K562 (cell line): Measurements from ENCODE around the gene LY6G5B. TPM values are rescaled to one million over a fixed set of nuclear protein-coding genes. Genes with fewer than 3 reads are reported as not detected.

Experiments
- ATAC-seq: fragments of 200-7000 bp; cut with Tn5 transposase; 3 replicates; pipeline ENCODE4 v1.9.1; 2020; ENCODE audit warnings: moderate library complexity
- BruUV-seq: library from RNA; stranded (reverse); fragments of 400-500 nt; replicated peaks from 2 replicates; lab custom pipeline; 2021; lab: Mats Ljungman, UMichigan
- CTCF ChIA-PET: fragments of 300-600 bp; formaldehyde crosslinking; extraction: SDS; loops from one replicate; lab custom pipeline; 2021; ENCODE audit warnings: low intra/inter-chr PET ratio; lab: Yijun Ruan, JAX
- POLR2A ChIA-PET: fragments of 300-600, 350-650 bp; sonication (Branson Sonifier 250); formaldehyde crosslinking; extraction: SDS; loops from one replicate; lab custom pipeline; 2021; ENCODE audit warnings: antibody characterized with exemption, inconsistent platforms; lab: Yijun Ruan, JAX
- DNase-seq, 4 experiments: peaks; one replicate each; pipeline versions ENCODE4 v3.0.0 to v3.0.0-alpha.2; 2011 to 2018; ENCODE audit warnings: low spot score in 3 of 4, mixed read lengths in 3 of 4; ENCODE audit errors: extremely low read depth in 1 of 4
- FAIRE-seq: peaks from 2 replicates; lab custom pipeline; 2011; peaks lifted over from hg19 to GRCh38; lab: Jason Lieb, UNC
- H2AFZ ChIP-seq: 2 replicates; pipeline ENCODE4 v1.6.0; 2011; ENCODE audit warnings: low read depth, low read length, control low read depth, inconsistent platforms
- H3K27ac ChIP-seq: fragments of 200-600 bp; 3 replicates; pipeline ENCODE4 v1.8.0; 2011; ENCODE audit warnings: low read depth, mild to moderate bottlenecking, control low read depth, inconsistent platforms, low read length, moderate library complexity, mixed read lengths; ENCODE audit errors: extremely low read depth
- H3K27me3 ChIP-seq, 2 experiments: fragments of 300-600 bp in 1 of 2; 2 replicates in 1 of 2; 3 replicates in 1 of 2; pipeline versions ENCODE4 v1.6.0 to v1.8.0; 2011; ENCODE audit warnings: inconsistent platforms in 2 of 2, low read length in 2 of 2, mild to moderate bottlenecking in 1 of 2, mixed read lengths in 1 of 2, moderate library complexity in 1 of 2; ENCODE audit not compliant: control insufficient read depth in 2 of 2, insufficient read depth in 2 of 2
- H3K36me3 ChIP-seq: fragments of 300-600 bp; 3 replicates; pipeline ENCODE4 v1.8.0; 2011; ENCODE audit warnings: mild to moderate bottlenecking, low read length, inconsistent platforms; ENCODE audit not compliant: control insufficient read depth, insufficient read depth
- H3K4me1 ChIP-seq, 2 experiments: fragments of 200-600 bp in 1 of 2; replicated peaks in 1 of 2; 2 replicates in 1 of 2; 3 replicates in 1 of 2; pipeline versions ENCODE4 v1.5.1 to v1.8.0; 2011; ENCODE audit warnings: inconsistent platforms in 2 of 2, low read length in 2 of 2, mild to moderate bottlenecking in 1 of 2, mixed read lengths in 1 of 2, moderate library complexity in 1 of 2; ENCODE audit not compliant: control insufficient read depth in 2 of 2, insufficient read depth in 2 of 2
- H3K4me2 ChIP-seq: 2 replicates; pipeline ENCODE4 v1.6.1; 2011; ENCODE audit warnings: low read length, control low read depth, inconsistent platforms, mixed read lengths; ENCODE audit not compliant: insufficient read depth
- H3K4me3 ChIP-seq: fragments of 200-600 bp; sonication (generic), shearing (Covaris generic); 2 replicates; pipeline ENCODE4 v1.5.1; 2016; ENCODE audit warnings: control low read depth, inconsistent platforms
- H3K79me2 ChIP-seq: fragments of 200-600 bp; 3 replicates; pipeline ENCODE4 v1.8.0; 2011; ENCODE audit warnings: low read length, inconsistent platforms; ENCODE audit not compliant: control insufficient read depth, insufficient read depth
- H3K9ac ChIP-seq, 2 experiments: 2 replicates each; pipeline versions ENCODE4 v1.6.0 to v1.6.1; 2011; ENCODE audit warnings: low read depth in 2 of 2, low read length in 2 of 2, control low read depth in 1 of 2, inconsistent platforms in 1 of 2, mild to moderate bottlenecking in 1 of 2, mixed read lengths in 1 of 2; ENCODE audit not compliant: insufficient read depth in 1 of 2
- H3K9me1 ChIP-seq: one replicate; pipeline ENCODE4 v1.6.0; 2011; ENCODE audit warnings: inconsistent platforms, mild to moderate bottlenecking, low read length, moderate library complexity; ENCODE audit not compliant: control insufficient read depth, insufficient read depth
- H3K9me3 ChIP-seq: replicated peaks from 2 replicates; pipeline ENCODE4 v1.5.1; 2011; ENCODE audit warnings: low read depth, low read length, inconsistent platforms; ENCODE audit not compliant: control insufficient read depth, insufficient read depth
- H4K20me1 ChIP-seq: replicated peaks from 2 replicates; pipeline ENCODE4 v1.6.1; 2011; ENCODE audit warnings: low read length, inconsistent platforms, mixed read lengths; ENCODE audit not compliant: control insufficient read depth, insufficient read depth
- CHD2 ChIP-seq: IDR thresholded peaks from 2 replicates; pipeline ENCODE4 v1.6.1; 2011; ENCODE audit warnings: low read depth, low read length
- HMG20B ChIP-seq: fragments of 250-450 bp; sonication (Bioruptor Pico); IDR thresholded peaks from 2 replicates; pipeline ENCODE4 v1.5.0; 2021; ENCODE audit warnings: mild to moderate bottlenecking
- KAT2B ChIP-seq: IDR thresholded peaks from one replicate; pipeline ENCODE4 v1.6.1; 2012; ENCODE audit warnings: low read depth, mild to moderate bottlenecking, control low read depth, inconsistent platforms, low read length, moderate library complexity
- POLR2AphosphoS5 ChIP-seq: IDR thresholded peaks from 2 replicates; pipeline ENCODE4 v1.6.1; 2011; ENCODE audit warnings: mild to moderate bottlenecking, low read depth, low read length, moderate library complexity; ENCODE audit not compliant: control insufficient read depth, insufficient read depth
- RFX5 ChIP-seq: IDR thresholded peaks from 2 replicates; pipeline ENCODE4 v1.6.1; 2011; ENCODE audit warnings: low read depth, mild to moderate bottlenecking, improper control_type of control experiment, low read length
- RFX7 ChIP-seq: fragments of 250-450 bp; sonication (Bioruptor Pico); IDR thresholded peaks from 2 replicates; pipeline ENCODE4 v1.5.1; 2021; ENCODE audit warnings: mild to moderate bottlenecking
- SMARCC2 ChIP-seq: fragments of 450-650 bp; IDR thresholded peaks from 2 replicates; pipeline ENCODE4 v1.6.1; 2017; ENCODE audit warnings: antibody characterized with exemption, moderate library complexity, mild to moderate bottlenecking, low read depth
- SRF ChIP-seq, 2 experiments: fragments of 250-450, 450-650 bp in 1 of 2; sonication (Bioruptor Pico) in 1 of 2; sonication (generic) in 1 of 2; formaldehyde crosslinking; IDR thresholded peaks; 2 replicates each; pipeline versions ENCODE4 v1.5.0 to v1.5.1; 2020 to 2022; ENCODE audit warnings: mild to moderate bottlenecking in 1 of 2, missing genetic modification reagents in 1 of 2
- TCF7 ChIP-seq: sonication (generic); IDR thresholded peaks from 2 replicates; pipeline ENCODE4 v1.6.1; 2016; ENCODE audit warnings: antibody characterized with exemption, borderline replicate concordance
- ZKSCAN1 ChIP-seq: fragments of 150-350 bp; IDR thresholded peaks from 2 replicates; pipeline ENCODE4 v1.6.1; 2016; ENCODE audit warnings: low read depth, low read length
- ZNF316 ChIP-seq: fragments of 450-650 bp; IDR thresholded peaks from 2 replicates; pipeline ENCODE4 v1.6.1; 2016
- WGBS: fragments of 100-300 bp; shearing (Covaris generic); methylation state at CpG from one replicate; pipeline ENCODE4 v1.1.6; 2016; ENCODE audit warnings: low coverage, mixed read lengths; ENCODE audit not compliant: insufficient coverage; ENCODE audit errors: missing lambda C conversion rate; 5-methylcytosine and 5-hydroxymethylcytosine counted together
- in situ Hi-C: fragments of 300-500 bp; cut with MboI; formaldehyde crosslinking; loops from 4 replicates; pipeline ENCODE4 v1.15.0; 2018; ENCODE audit warnings: inconsistent platforms, mixed read lengths
- intact Hi-C: fragments of 100-400 bp; cut with micrococcal nuclease; formaldehyde crosslinking; loops from 2 replicates; pipeline ENCODE4 v1.14.2; 2022
- polyA plus RNA-seq, 8 experiments: library from polyadenylated mRNA; depleted of rRNA in 4 of 8; stranded (reverse) in 5 of 8; unstranded in 3 of 8; fragments of >200 nt; fragmentation: Nextera tagmentation in 2 of 8; fragmentation: Illumina TruSeq in 1 of 8; extraction: Ambion mirVana in 2 of 8; extraction: Trizol in 1 of 8; gene quantifications; 2 replicates each; pipeline versions ENCODE4 v1.2.1 to v1.2.3, GENCODE V29; 2011 to 2014; ENCODE audit warnings: inconsistent platforms in 1 of 8, missing spikeins in 1 of 8
- total RNA-seq, 7 experiments: library from RNA; depleted of rRNA in 6 of 7; stranded (reverse); fragments of >200 nt in 6 of 7; fragmentation: Illumina TruSeq in 2 of 7; extraction: Trizol in 2 of 7; gene quantifications; 2 replicates each; pipeline versions ENCODE4 v1.2.1 to v1.2.3, GENCODE V29; 2011 to 2021; ENCODE audit warnings: low replicate concordance in 1 of 7
- TF ChIP-seq, protein P1 (sequence below): fragments of 250-450 bp; sonication (Bioruptor Pico); IDR thresholded peaks from 2 replicates; pipeline ENCODE4 v1.4.0; 2020; ENCODE audit warnings: borderline replicate concordance
- TF ChIP-seq, protein P2 (sequence below): sonication (generic); formaldehyde crosslinking; IDR thresholded peaks from 2 replicates; pipeline ENCODE4 v1.9.0; 2022; ENCODE audit warnings: mild to moderate bottlenecking, missing genetic modification reagents
- TF ChIP-seq, protein P3 (sequence below), 2 experiments: IDR thresholded peaks; 2 replicates each; pipeline ENCODE4 v1.6.1; 2012; ENCODE audit warnings: improper control_type of control experiment in 2 of 2, low read depth in 2 of 2, low read length in 2 of 2, borderline replicate concordance in 1 of 2
- TF ChIP-seq, protein P4 (sequence below), 2 experiments: fragments of 450-650 bp; IDR thresholded peaks; 2 replicates each; pipeline ENCODE4 v1.6.1; 2016

Gene LY6G5B
- total and polyA plus RNA-seq, 9 of the 15 experiments (the other 6 are each of a cell fraction or from before 2014, with no cell fraction given) = 6.0 to 27.0 (median 7.5) TPM

GRCh38 chr6:31666337-31666965, 3.3 kb upstream of the LY6G5B start:
- ATAC-seq = no peak
- TF ChIP-seq CHD2 (no peak), RFX5 (no peak), SMARCC2 (0 out of 2 replicates have a peak, but pooled peaks have one; percentile 62), KAT2B (no peak), POLR2AphosphoS5 (no peak), HMG20B (CRISPR knock-in tag) (peak; percentile 51; the same call in 1 of the 2 replicates), ZKSCAN1 (no peak), SRF (CRISPR knock-in tag; IDR thresholded peaks at IDR 0.05) (0 out of 4 replicates have a peak, but pooled peaks of 1 of the 2 experiments have one; percentile 56), RFX7 (CRISPR knock-in tag) (no peak), TCF7 (no peak), ZNF316 (no peak)
- TF ChIP-seq, protein P1, sequence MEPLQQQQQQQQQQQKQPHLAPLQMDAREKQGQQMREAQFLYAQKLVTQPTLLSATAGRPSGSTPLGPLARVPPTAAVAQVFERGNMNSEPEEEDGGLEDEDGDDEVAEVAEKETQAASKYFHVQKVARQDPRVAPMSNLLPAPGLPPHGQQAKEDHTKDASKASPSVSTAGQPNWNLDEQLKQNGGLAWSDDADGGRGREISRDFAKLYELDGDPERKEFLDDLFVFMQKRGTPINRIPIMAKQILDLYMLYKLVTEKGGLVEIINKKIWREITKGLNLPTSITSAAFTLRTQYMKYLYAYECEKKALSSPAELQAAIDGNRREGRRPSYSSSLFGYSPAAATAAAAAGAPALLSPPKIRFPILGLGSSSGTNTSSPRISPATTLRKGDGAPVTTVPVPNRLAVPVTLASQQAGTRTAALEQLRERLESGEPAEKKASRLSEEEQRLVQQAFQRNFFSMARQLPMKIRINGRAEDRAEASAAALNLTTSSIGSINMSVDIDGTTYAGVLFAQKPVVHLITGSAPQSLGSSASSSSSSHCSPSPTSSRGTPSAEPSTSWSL = no peak
- TF ChIP-seq, protein P2, sequence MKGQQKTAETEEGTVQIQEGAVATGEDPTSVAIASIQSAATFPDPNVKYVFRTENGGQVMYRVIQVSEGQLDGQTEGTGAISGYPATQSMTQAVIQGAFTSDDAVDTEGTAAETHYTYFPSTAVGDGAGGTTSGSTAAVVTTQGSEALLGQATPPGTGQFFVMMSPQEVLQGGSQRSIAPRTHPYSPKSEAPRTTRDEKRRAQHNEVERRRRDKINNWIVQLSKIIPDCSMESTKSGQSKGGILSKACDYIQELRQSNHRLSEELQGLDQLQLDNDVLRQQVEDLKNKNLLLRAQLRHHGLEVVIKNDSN (CRISPR knock-in tag) = no peak
- TF ChIP-seq, protein P3, sequence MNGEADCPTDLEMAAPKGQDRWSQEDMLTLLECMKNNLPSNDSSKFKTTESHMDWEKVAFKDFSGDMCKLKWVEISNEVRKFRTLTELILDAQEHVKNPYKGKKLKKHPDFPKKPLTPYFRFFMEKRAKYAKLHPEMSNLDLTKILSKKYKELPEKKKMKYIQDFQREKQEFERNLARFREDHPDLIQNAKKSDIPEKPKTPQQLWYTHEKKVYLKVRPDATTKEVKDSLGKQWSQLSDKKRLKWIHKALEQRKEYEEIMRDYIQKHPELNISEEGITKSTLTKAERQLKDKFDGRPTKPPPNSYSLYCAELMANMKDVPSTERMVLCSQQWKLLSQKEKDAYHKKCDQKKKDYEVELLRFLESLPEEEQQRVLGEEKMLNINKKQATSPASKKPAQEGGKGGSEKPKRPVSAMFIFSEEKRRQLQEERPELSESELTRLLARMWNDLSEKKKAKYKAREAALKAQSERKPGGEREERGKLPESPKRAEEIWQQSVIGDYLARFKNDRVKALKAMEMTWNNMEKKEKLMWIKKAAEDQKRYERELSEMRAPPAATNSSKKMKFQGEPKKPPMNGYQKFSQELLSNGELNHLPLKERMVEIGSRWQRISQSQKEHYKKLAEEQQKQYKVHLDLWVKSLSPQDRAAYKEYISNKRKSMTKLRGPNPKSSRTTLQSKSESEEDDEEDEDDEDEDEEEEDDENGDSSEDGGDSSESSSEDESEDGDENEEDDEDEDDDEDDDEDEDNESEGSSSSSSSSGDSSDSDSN (IDR thresholded peaks at IDR 0.05; ENCODE audit: borderline replicate concordance in 1 of 2, low read depth in 2 of 2, low read length in 2 of 2) = peak in 1 of 2 experiments; percentile 27; a peak in 2 of 4 replicates
- TF ChIP-seq, protein P4, sequence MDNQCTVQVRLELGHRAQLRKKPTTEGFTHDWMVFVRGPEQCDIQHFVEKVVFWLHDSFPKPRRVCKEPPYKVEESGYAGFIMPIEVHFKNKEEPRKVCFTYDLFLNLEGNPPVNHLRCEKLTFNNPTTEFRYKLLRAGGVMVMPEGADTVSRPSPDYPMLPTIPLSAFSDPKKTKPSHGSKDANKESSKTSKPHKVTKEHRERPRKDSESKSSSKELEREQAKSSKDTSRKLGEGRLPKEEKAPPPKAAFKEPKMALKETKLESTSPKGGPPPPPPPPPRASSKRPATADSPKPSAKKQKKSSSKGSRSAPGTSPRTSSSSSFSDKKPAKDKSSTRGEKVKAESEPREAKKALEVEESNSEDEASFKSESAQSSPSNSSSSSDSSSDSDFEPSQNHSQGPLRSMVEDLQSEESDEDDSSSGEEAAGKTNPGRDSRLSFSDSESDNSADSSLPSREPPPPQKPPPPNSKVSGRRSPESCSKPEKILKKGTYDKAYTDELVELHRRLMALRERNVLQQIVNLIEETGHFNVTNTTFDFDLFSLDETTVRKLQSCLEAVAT (IDR thresholded peaks at IDR 0.05) = no peak; a peak in 1 of 4 replicates

More at GRCh38 chr6:31666337-31666965, 3.3 kb upstream of the LY6G5B start:
- Histone ChIP-seq H3K36me3 (peaks cover 76% of the 10 kb centered on the region), H3K79me2 (peaks cover 77% of the 10 kb centered on the region), H3K9ac (peak overlapping the region; percentile 96 to 97), H3K9me3 (no peaks in the 10 kb centered on the region), H3K27me3 (no peaks in the 10 kb centered on the region), H3K27ac (peak overlapping the region; percentile 97), H4K20me1 (0 out of 2 replicates have a peak, but pooled peaks cover 3% of the 10 kb centered on the region), H2AFZ (peak overlapping the region; percentile 79), H3K4me1 (peaks cover 31 to 32% of the 10 kb centered on the region in 2 experiments; a peak in 4 of 5 replicates), H3K9me1 (no peaks in the 10 kb centered on the region), H3K4me3 (peak overlapping the region; percentile 66), H3K4me2 (peak overlapping the region; percentile 90)
- CTCF ChIA-PET = interaction anchor here (0.7 kb wide), 1 partner anchor 10 kb away, joined by 5 read pairs; no protein-coding TSS in a partner anchor
- intact Hi-C loops (loop anchor here (10.0 kb wide), 1 partner anchor 508 kb away; the partner anchor contains the start of genes AGPAT1 and RNF5), in situ Hi-C loops (no loop called here)
- BruUV-seq = TSS peak; percentile 44
- under 1% methylated on average over 15 of the region's 15 CpGs for WGBS
- FAIRE-seq = no peak
- peak in 2 of 4 experiments; percentile 37 to 53 for DNase-seq
- POLR2A ChIA-PET = interaction anchor here (0.7 to 9.8 kb wide), 14 partner anchors 9 to 178 kb away, joined by 3 to 182 read pairs (median 5); partner anchors contain the start of genes ABHD16A, BAG6, CLIC1 and DDAH2
